ENCODE measurements around the gene IL17RB. TPM values are rescaled to one million over a fixed set of nuclear protein-coding genes. Genes with fewer than 3 reads are reported as not detected.

IL17RB gene
- polyA plus RNA-seq, 3 donors, result 0.13 TPM; not detected in 2

GRCh38 chr3:53833700-53834099, 12.7 kb upstream of the IL17RB start:
- Histone ChIP-seq H3K27me3 (ENCODE audit: control insufficient read depth in 2 of 2, insufficient read depth in 2 of 2, low read length in 2 of 2) (no peaks in the 10 kb centered on the region), H3K4me1 (ENCODE audit: control insufficient read depth in 1 of 2, insufficient read depth in 2 of 2, low read length in 2 of 2) (peaks cover 19 to 22% of the 10 kb centered on the region in 2 donors), H3K4me3 (replicated peaks in 1 of 3; ENCODE audit: low read depth in 2 of 3, low read length in 3 of 3) (no peak overlapping the region), H3K9me3 (replicated peaks in 1 of 2; ENCODE audit: control insufficient read depth in 1 of 2, insufficient read depth in 1 of 2, low read length in 2 of 2) (no peaks in the 10 kb centered on the region), H3K4me2 (replicated peaks; ENCODE audit: extremely low read depth, low read length, poor library complexity, severe bottlenecking) (no peak overlapping the region), H3K9ac (ENCODE audit: insufficient read depth, low read length, poor library complexity, severe bottlenecking) (no peak overlapping the region), H4K20me1 (ENCODE audit: insufficient read depth, low read length) (no peaks in the 10 kb centered on the region), H2AFZ (ENCODE audit: insufficient read depth, low read depth, low read length, poor library complexity, severe bottlenecking) (peak overlapping the region; percentile 40), H3K79me2 (ENCODE audit: insufficient read depth, low read length) (no peaks in the 10 kb centered on the region), H3K27ac (ENCODE audit: low read depth in 1 of 2, low read length in 2 of 2) (no peak overlapping the region), H3K36me3 (replicated peaks in 1 of 2; ENCODE audit: control insufficient read depth in 1 of 2, insufficient read depth in 2 of 2, low read length in 2 of 2) (no peaks in the 10 kb centered on the region)
- peaks cover 20% of the 10 kb centered on the region for H3K4me1 Mint-ChIP-seq
- H3K36me3 Mint-ChIP-seq, result peaks cover 0 to 2% of the 10 kb centered on the region in 2 donors
- 0% methylated on average over 1 of the region's 5 CpGs for WGBS (ENCODE audit: insufficient coverage)
- DNase-seq, result peak in 2 of 3 donors; percentile 4 to 29
- no peaks in the 10 kb centered on the region for H3K9me3 Mint-ChIP-seq
- TF ChIP-seq CTCF (IDR thresholded peaks at IDR 0.05), result no peak
- no peak overlapping the region for H3K4me3 Mint-ChIP-seq
- intact Hi-C loops (cut with micrococcal nuclease), result no loop called here
- peak overlapping the region in 5 of 7 donors; percentile 32 to 79 (median 42) for H3K27ac Mint-ChIP-seq
- peaks cover 2 to 6% (median 4%) of the 10 kb centered on the region in 3 donors for H3K27me3 Mint-ChIP-seq (ENCODE audit: low read depth in 3 of 3)

GRCh38 chr3:53834429-53835095, 11.8 kb upstream of the IL17RB start:
- WGBS (ENCODE audit: insufficient coverage), result 21% methylated on average over 6 of the region's 6 CpGs
- intact Hi-C loops (cut with micrococcal nuclease), result no loop called here
- Histone ChIP-seq H3K9me3 (replicated peaks in 1 of 2; ENCODE audit: control insufficient read depth in 1 of 2, insufficient read depth in 1 of 2, low read length in 2 of 2) (no peaks in the 10 kb centered on the region), H3K27me3 (ENCODE audit: control insufficient read depth in 2 of 2, insufficient read depth in 2 of 2, low read length in 2 of 2) (no peaks in the 10 kb centered on the region), H3K27ac (ENCODE audit: low read depth in 1 of 2, low read length in 2 of 2) (no peak overlapping the region), H3K36me3 (replicated peaks in 1 of 2; ENCODE audit: control insufficient read depth in 1 of 2, insufficient read depth in 2 of 2, low read length in 2 of 2) (no peaks in the 10 kb centered on the region), H3K4me2 (replicated peaks; ENCODE audit: extremely low read depth, low read length, poor library complexity, severe bottlenecking) (no peak overlapping the region), H2AFZ (ENCODE audit: insufficient read depth, low read depth, low read length, poor library complexity, severe bottlenecking) (peak overlapping the region; percentile 56), H3K4me3 (replicated peaks in 1 of 3; ENCODE audit: low read depth in 2 of 3, low read length in 3 of 3) (no peak overlapping the region), H3K79me2 (ENCODE audit: insufficient read depth, low read length) (no peaks in the 10 kb centered on the region), H3K4me1 (ENCODE audit: control insufficient read depth in 1 of 2, insufficient read depth in 2 of 2, low read length in 2 of 2) (peaks cover 19 to 22% of the 10 kb centered on the region in 2 donors), H4K20me1 (ENCODE audit: insufficient read depth, low read length) (no peaks in the 10 kb centered on the region), H3K9ac (ENCODE audit: insufficient read depth, low read length, poor library complexity, severe bottlenecking) (no peak overlapping the region)
- H3K36me3 Mint-ChIP-seq, result peaks cover 0 to 2% of the 10 kb centered on the region in 2 donors
- H3K4me1 Mint-ChIP-seq, result peaks cover 20% of the 10 kb centered on the region
- peaks cover 4 to 9% (median 4%) of the 10 kb centered on the region in 3 donors for H3K27me3 Mint-ChIP-seq (ENCODE audit: low read depth in 3 of 3)
- H3K27ac Mint-ChIP-seq, result peak overlapping the region in 6 of 7 donors; percentile 32 to 79 (median 70)
- peak; percentile 34 to 82 (median 35) for DNase-seq
- H3K9me3 Mint-ChIP-seq, result no peaks in the 10 kb centered on the region
- H3K4me3 Mint-ChIP-seq, result no peak overlapping the region
- no peak for TF ChIP-seq CTCF (IDR thresholded peaks at IDR 0.05)
